Right atrium auricular region (tissue), 2 donors: Measurements from ENCODE around the gene PF4V1. TPM values are rescaled to one million over a fixed set of nuclear protein-coding genes. Genes with fewer than 3 reads are reported as not detected.

Experiments used
- DNase-seq: peaks from one replicate; pipeline ENCODE4 v3.0.0-alpha.2; 2019; ENCODE audit warnings: low spot score
- H3K27ac ChIP-seq, 2 donors: fragments of 200-600 bp; sonication (generic); 1 replicate in 1 of 2; 2 replicates in 1 of 2; pipeline ENCODE4 v1.5.1; 2016 to 2019
- H3K27me3 ChIP-seq, 2 donors: fragments of 200-600 bp; sonication (generic); one replicate each; pipeline versions ENCODE4 v1.5.1 to v1.6.0; 2017 to 2019
- H3K36me3 ChIP-seq: fragments of 200-600 bp; sonication (generic); one replicate; pipeline ENCODE4 v1.5.1; 2016
- H3K4me1 ChIP-seq, 2 donors: fragments of 200-600 bp; sonication (generic); one replicate each; pipeline versions ENCODE4 v1.5.1 to v1.6.0; 2017 to 2019
- H3K4me3 ChIP-seq, 2 donors: fragments of 200-600 bp; sonication (generic); 1 replicate in 1 of 2; 2 replicates in 1 of 2; pipeline ENCODE4 v1.5.1; 2017 to 2019; ENCODE audit warnings: mild to moderate bottlenecking in 1 of 2, moderate library complexity in 1 of 2
- H3K9me3 ChIP-seq, 2 donors: fragments of 200-600 bp; sonication (generic); one replicate each; pipeline ENCODE4 v1.5.1; 2019
- CTCF ChIP-seq, 2 donors: fragments of 200-600 bp; sonication (generic); IDR thresholded peaks; one replicate each; pipeline ENCODE4 v1.5.1; 2019; ENCODE audit warnings: antibody characterized with exemption in 2 of 2
- total RNA-seq, 2 donors: library from RNA; depleted of rRNA; stranded (reverse); fragments of >200 nt; gene quantifications; one replicate each; pipeline ENCODE4 v1.1.0, GENCODE V29; 2016

PF4V1 gene
- total RNA-seq, 2 donors from 2014 or later: not detected

- Histone ChIP-seq H3K36me3 (no peaks in the 10 kb centered on the region), H3K9me3 (no peaks in the 10 kb centered on the region), H3K4me3 (no peak overlapping the region), H3K4me1 (no peaks in the 10 kb centered on the region), H3K27ac (no peak overlapping the region), H3K27me3 (no peaks in the 10 kb centered on the region)
- no peak for TF ChIP-seq CTCF (IDR thresholded peaks at IDR 0.05)
- no peak for DNase-seq
Measured at GRCh38 chr4:73853718-73854473, 800 bp downstream of the PF4V1 start.

GRCh38 chr4:73855406-73855805 is 2.3 kb downstream of the PF4V1 start:
- no peak overlapping the region for H3K4me3 ChIP-seq
- no peaks in the 10 kb centered on the region for H3K27me3 ChIP-seq
- DNase-seq: no peak
- H3K27ac ChIP-seq: no peak overlapping the region
- no peaks in the 10 kb centered on the region for H3K9me3 ChIP-seq
- H3K36me3 ChIP-seq: no peaks in the 10 kb centered on the region
- H3K4me1 ChIP-seq: no peaks in the 10 kb centered on the region
- TF ChIP-seq CTCF (IDR thresholded peaks at IDR 0.05): no peak

- H3K27me3 ChIP-seq: no peaks in the 10 kb centered on the region
- DNase-seq: no peak
- H3K27ac ChIP-seq: no peak overlapping the region
- no peaks in the 10 kb centered on the region for H3K36me3 ChIP-seq
- H3K9me3 ChIP-seq: no peaks in the 10 kb centered on the region
- TF ChIP-seq CTCF (IDR thresholded peaks at IDR 0.05): no peak
- H3K4me3 ChIP-seq: no peak overlapping the region
- H3K4me1 ChIP-seq: no peaks in the 10 kb centered on the region
Measured at GRCh38 chr4:73856518-73856917, 3.4 kb downstream of the PF4V1 start.

- H3K27me3 ChIP-seq: no peaks in the 10 kb centered on the region
- no peak for DNase-seq
- H3K4me1 ChIP-seq: no peaks in the 10 kb centered on the region
- H3K27ac ChIP-seq: no peak overlapping the region
- H3K36me3 ChIP-seq: no peaks in the 10 kb centered on the region
- no peaks in the 10 kb centered on the region for H3K9me3 ChIP-seq
- TF ChIP-seq CTCF (IDR thresholded peaks at IDR 0.05): no peak
- H3K4me3 ChIP-seq: no peak overlapping the region
Measured at GRCh38 chr4:73859614-73860088, 6.6 kb downstream of the PF4V1 start.

- no peak overlapping the region for H3K4me3 ChIP-seq
- H3K9me3 ChIP-seq: no peaks in the 10 kb centered on the region
- no peak for TF ChIP-seq CTCF (IDR thresholded peaks at IDR 0.05)
- no peak overlapping the region for H3K27ac ChIP-seq
- DNase-seq: no peak
- H3K36me3 ChIP-seq: no peaks in the 10 kb centered on the region
- no peaks in the 10 kb centered on the region for H3K27me3 ChIP-seq
- no peaks in the 10 kb centered on the region for H3K4me1 ChIP-seq
Measured at GRCh38 chr4:73860181-73860580, 7.1 kb downstream of the PF4V1 start.

GRCh38 chr4:73860917-73861316 is 7.8 kb downstream of the PF4V1 start:
- H3K4me1 ChIP-seq: no peaks in the 10 kb centered on the region
- no peak for DNase-seq

More at GRCh38 chr4:73860917-73861316, 7.8 kb downstream of the PF4V1 start:
- Histone ChIP-seq H3K4me3 (no peak overlapping the region), H3K36me3 (no peaks in the 10 kb centered on the region), H3K27me3 (no peaks in the 10 kb centered on the region), H3K9me3 (no peaks in the 10 kb centered on the region), H3K27ac (no peak overlapping the region)
- TF ChIP-seq CTCF (IDR thresholded peaks at IDR 0.05): no peak
